ENCODE data around the gene PSAPL1.

The PSAPL1 gene

GRCh38 chr4:7382634-7383014 lies 52.1 kb downstream of the PSAPL1 start:
- Mint-ChIP-seq H3K4me3 (no peak overlapping the region), H3K36me3 (ENCODE audit: low read depth) (no peaks in the 10 kb centered on the region), H3K27ac (no peak overlapping the region), H3K9me3 (peaks cover 5% of the 10 kb centered on the region), H3K4me1 (ENCODE audit: low read depth) (no peaks in the 10 kb centered on the region), H3K27me3 (peaks cover 19% of the 10 kb centered on the region)

DNA sequence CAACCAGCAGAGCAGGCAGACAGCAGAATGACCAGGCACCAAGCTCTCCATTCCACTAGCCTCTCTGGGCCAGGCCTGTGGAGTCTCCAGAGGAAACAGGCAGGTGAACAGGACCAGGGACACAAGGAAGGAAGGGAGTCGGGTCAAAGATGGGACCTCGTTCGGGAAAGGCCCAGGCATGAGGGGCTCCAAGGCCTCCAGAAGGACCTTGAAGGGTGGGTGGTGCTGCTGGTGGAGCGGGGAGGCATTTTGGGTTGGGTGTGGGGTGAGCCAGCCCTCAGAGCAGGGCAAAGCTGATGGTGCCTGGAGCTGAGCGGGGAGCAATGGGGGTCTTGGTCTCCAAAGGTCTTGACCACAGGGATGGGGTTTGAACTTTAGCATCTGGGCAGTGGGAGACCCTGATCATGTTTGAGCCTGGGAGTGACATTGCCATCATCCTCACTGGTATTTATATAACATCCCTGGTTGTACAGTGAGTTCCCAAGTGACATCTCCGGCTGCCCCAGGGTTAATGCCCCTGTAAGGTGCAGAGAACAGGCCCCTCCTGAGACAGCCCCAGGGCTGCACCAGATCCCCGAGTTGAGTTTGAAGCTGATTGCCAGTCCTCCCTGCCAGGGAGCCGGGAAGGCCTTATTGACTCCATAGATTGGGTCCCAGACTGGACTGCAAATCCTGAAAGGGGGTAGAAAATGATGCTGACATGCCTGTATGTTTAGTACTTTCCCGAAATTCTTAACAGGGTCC lies 52.7 kb downstream of the PSAPL1 start:
- no peak overlapping the region for H3K27ac Mint-ChIP-seq
- no peak overlapping the region for H3K4me3 Mint-ChIP-seq
- H3K4me1 Mint-ChIP-seq (ENCODE audit: low read depth): no peaks in the 10 kb centered on the region
- H3K36me3 Mint-ChIP-seq (ENCODE audit: low read depth): no peaks in the 10 kb centered on the region
- H3K9me3 Mint-ChIP-seq: peaks cover 5% of the 10 kb centered on the region
- peaks cover 25% of the 10 kb centered on the region for H3K27me3 Mint-ChIP-seq

DNA sequence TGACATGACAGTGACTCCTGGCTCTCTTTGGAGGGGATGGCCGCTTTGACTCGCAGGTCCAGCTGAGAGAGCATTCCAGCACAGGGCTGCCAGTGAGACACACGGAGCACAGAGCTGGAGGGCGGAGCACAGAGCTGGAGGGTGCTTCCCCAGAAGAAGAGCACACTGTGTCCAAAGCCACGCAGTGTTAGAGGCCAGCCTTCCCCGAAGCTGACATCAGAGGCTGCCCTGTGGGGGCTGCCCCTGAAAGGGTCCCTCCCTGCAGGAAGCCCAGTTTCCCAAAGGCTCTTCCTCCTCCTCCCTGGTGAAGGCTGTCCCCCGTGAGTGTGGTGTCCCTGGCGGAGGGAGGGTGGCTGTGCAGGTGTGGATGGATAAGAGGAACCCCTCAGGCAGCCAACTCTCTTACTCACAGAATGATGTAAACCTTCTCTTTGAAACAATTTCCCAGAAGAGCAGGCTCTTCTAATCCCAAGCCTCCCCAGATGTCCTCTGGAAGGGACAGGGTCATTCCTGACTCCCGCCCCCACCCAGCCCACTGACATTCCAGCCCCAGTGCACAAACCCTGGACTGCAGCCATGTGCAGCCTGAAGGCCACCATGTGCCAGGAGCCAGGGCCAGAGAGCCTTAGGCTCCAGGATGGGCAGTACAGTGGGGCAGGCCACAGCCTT lies 53.4 kb downstream of the PSAPL1 start:
- Mint-ChIP-seq H3K9me3 (peaks cover 5% of the 10 kb centered on the region), H3K27me3 (peaks cover 32% of the 10 kb centered on the region), H3K36me3 (ENCODE audit: low read depth) (no peaks in the 10 kb centered on the region), H3K4me1 (ENCODE audit: low read depth) (no peaks in the 10 kb centered on the region), H3K27ac (no peak overlapping the region), H3K4me3 (no peak overlapping the region)
